Spinal cord (tissue), 10 donors: Measurements from ENCODE around the gene GPC6. TPM values are rescaled to one million over a fixed set of nuclear protein-coding genes. Genes with fewer than 3 reads are reported as not detected.

Experiments used
- DNase-seq, 6 donors: peaks; one replicate each; pipeline versions ENCODE4 v3.0.0 to v3.0.0-alpha.2; 2013 to 2015; ENCODE audit warnings: low spot score in 6 of 6, low read depth in 4 of 6
- H3K27ac ChIP-seq: one replicate; pipeline ENCODE4 v1.5.1; 2013; ENCODE audit warnings: low read depth, low read length, control low read depth
- H3K27me3 ChIP-seq: one replicate; pipeline ENCODE4 v1.6.1; 2013; ENCODE audit warnings: low read length; ENCODE audit not compliant: control insufficient read depth, insufficient read depth
- H3K36me3 ChIP-seq: one replicate; pipeline ENCODE4 v1.6.1; 2013; ENCODE audit warnings: low read length; ENCODE audit not compliant: control insufficient read depth, insufficient read depth
- H3K4me1 ChIP-seq: one replicate; pipeline ENCODE4 v1.6.1; 2013; ENCODE audit warnings: low read length; ENCODE audit not compliant: control insufficient read depth, insufficient read depth
- H3K4me3 ChIP-seq: one replicate; pipeline ENCODE4 v1.5.1; 2013; ENCODE audit warnings: low read depth, low read length, control low read depth
- H3K9me3 ChIP-seq: one replicate; pipeline ENCODE4 v1.6.1; 2013; ENCODE audit warnings: low read length; ENCODE audit not compliant: control insufficient read depth, insufficient read depth
- WGBS: methylation state at CpG from one replicate; pipeline ENCODE4 v1.1.5; 2013; ENCODE audit warnings: missing lambda C conversion rate; ENCODE audit not compliant: insufficient coverage; 5-methylcytosine and 5-hydroxymethylcytosine counted together
- polyA plus RNA-seq, 2 donors: library from polyadenylated mRNA; unstranded; fragments of 120-200 nt; gene quantifications; one replicate each; pipeline ENCODE4 v1.2.1, GENCODE V29; 2013; ENCODE audit not compliant: insufficient read length in 2 of 2
- total RNA-seq, 2 donors: library from RNA; depleted of rRNA in 1 of 2; stranded (reverse); fragments of 120-200 nt in 1 of 2; fragments of >200 nt in 1 of 2; gene quantifications; one replicate each; pipeline versions ENCODE4 v1.2.3 to v1.2.4, GENCODE V29; 2013 to 2014
- donor health status: healthy.

Gene GPC6
- total and polyA plus RNA-seq, 4 donors: 19.8 to 109 (median 46.0) TPM

GRCh38 chr13:93243375-93244063 lies 16.9 kb downstream of the GPC6 start:
- H3K4me3 ChIP-seq: no peak overlapping the region
- no peaks in the 10 kb centered on the region for H3K36me3 ChIP-seq
- no peak overlapping the region for H3K27ac ChIP-seq
- no peak for DNase-seq
- WGBS: 88% methylated on average over 7 of the region's 7 CpGs
- H3K4me1 ChIP-seq: peaks cover 14% of the 10 kb centered on the region
- H3K9me3 ChIP-seq: peaks cover 4% of the 10 kb centered on the region
- peaks cover 2% of the 10 kb centered on the region for H3K27me3 ChIP-seq

GRCh38 chr13:93244141-93244917 lies 17.7 kb downstream of the GPC6 start:
- DNase-seq: peak in 1 of 6 donors; percentile 46
- peaks cover 16% of the 10 kb centered on the region for H3K4me1 ChIP-seq
- H3K9me3 ChIP-seq: no peaks in the 10 kb centered on the region
- peak overlapping the region; percentile 26 for H3K4me3 ChIP-seq
- 41% methylated on average over 6 of the region's 17 CpGs for WGBS
- no peaks in the 10 kb centered on the region for H3K36me3 ChIP-seq
- peak overlapping the region; percentile 55 for H3K27ac ChIP-seq
- H3K27me3 ChIP-seq: peaks cover 2% of the 10 kb centered on the region

GRCh38 chr13:93244918-93245280 lies 18.3 kb downstream of the GPC6 start:
- Histone ChIP-seq H3K27me3 (peaks cover 2% of the 10 kb centered on the region), H3K27ac (peak overlapping the region; percentile 55)
- no CpG with 5 or more reads among the region's 1 CpG for WGBS

GRCh38 chr13:93246069-93246468 lies 19.5 kb downstream of the GPC6 start:
- H3K4me1 ChIP-seq: peaks cover 16% of the 10 kb centered on the region
- no peak overlapping the region for H3K27ac ChIP-seq
- no peak for DNase-seq
- H3K36me3 ChIP-seq: no peaks in the 10 kb centered on the region
- no peak overlapping the region for H3K4me3 ChIP-seq
- no peaks in the 10 kb centered on the region for H3K9me3 ChIP-seq
- no CpG with 5 or more reads among the region's 1 CpG for WGBS
- peaks cover 2% of the 10 kb centered on the region for H3K27me3 ChIP-seq

More at GRCh38 chr13:93244918-93245280, 18.3 kb downstream of the GPC6 start:
- no peaks in the 10 kb centered on the region for H3K9me3 ChIP-seq
- peaks cover 16% of the 10 kb centered on the region for H3K4me1 ChIP-seq
- no peaks in the 10 kb centered on the region for H3K36me3 ChIP-seq
- DNase-seq: no peak
- peak overlapping the region; percentile 26 for H3K4me3 ChIP-seq

- H3K36me3 ChIP-seq: no peaks in the 10 kb centered on the region
- DNase-seq: peak in 4 of 6 donors; percentile 39 to 94 (median 62)
- 20% methylated on average over 7 of the region's 8 CpGs for WGBS
- H3K4me3 ChIP-seq: no peak overlapping the region
- no peaks in the 10 kb centered on the region for H3K27me3 ChIP-seq
- peak overlapping the region; percentile 52 for H3K27ac ChIP-seq
- H3K4me1 ChIP-seq: peaks cover 13% of the 10 kb centered on the region
- no peaks in the 10 kb centered on the region for H3K9me3 ChIP-seq
Measured at GRCh38 chr13:93248627-93249047, 22.0 kb downstream of the GPC6 start.

GRCh38 chr13:93249364-93250306 lies 23.0 kb downstream of the GPC6 start:
- no peaks in the 10 kb centered on the region for H3K9me3 ChIP-seq
- no peak for DNase-seq
- H3K4me3 ChIP-seq: no peak overlapping the region
- H3K4me1 ChIP-seq: peaks cover 4% of the 10 kb centered on the region
- 100% methylated on average over 5 of the region's 7 CpGs for WGBS
- H3K36me3 ChIP-seq: no peaks in the 10 kb centered on the region
- H3K27me3 ChIP-seq: no peaks in the 10 kb centered on the region
- H3K27ac ChIP-seq: no peak overlapping the region

GRCh38 chr13:93254775-93255174 lies 28.2 kb downstream of the GPC6 start:
- Histone ChIP-seq H3K4me3 (no peak overlapping the region), H3K9me3 (no peaks in the 10 kb centered on the region), H3K27me3 (no peaks in the 10 kb centered on the region), H3K4me1 (peaks cover 3% of the 10 kb centered on the region), H3K27ac (no peak overlapping the region), H3K36me3 (no peaks in the 10 kb centered on the region)
- DNase-seq: peak in 1 of 6 donors; percentile 76
- WGBS: 75% methylated on average over 2 of the region's 4 CpGs

- WGBS: no CpG with 5 or more reads among the region's 2 CpGs
- no peaks in the 10 kb centered on the region for H3K36me3 ChIP-seq
- peaks cover 3% of the 10 kb centered on the region for H3K4me1 ChIP-seq
- no peak overlapping the region for H3K27ac ChIP-seq
- DNase-seq: no peak
- H3K27me3 ChIP-seq: no peaks in the 10 kb centered on the region
- H3K9me3 ChIP-seq: no peaks in the 10 kb centered on the region
- H3K4me3 ChIP-seq: no peak overlapping the region
Measured at GRCh38 chr13:93256998-93257397, 30.4 kb downstream of the GPC6 start.

GRCh38 chr13:93259527-93260080 lies 33.0 kb downstream of the GPC6 start:
- no peak overlapping the region for H3K27ac ChIP-seq

More at GRCh38 chr13:93259527-93260080, 33.0 kb downstream of the GPC6 start:
- no peaks in the 10 kb centered on the region for H3K36me3 ChIP-seq
- no peak overlapping the region for H3K4me3 ChIP-seq
- no peak for DNase-seq
- no peaks in the 10 kb centered on the region for H3K27me3 ChIP-seq
- H3K4me1 ChIP-seq: peaks cover 3% of the 10 kb centered on the region
- H3K9me3 ChIP-seq: no peaks in the 10 kb centered on the region
